HG03025 (cell line): ENCODE measurements around the gene SRRM2.

Experiments used
- ATAC-seq: cut with Tn5 transposase; IDR thresholded peaks from one replicate; pipeline ENCODE4 v1.9.1; 2021; ENCODE audit warnings: mild to moderate bottlenecking, moderate library complexity; ENCODE audit not compliant: unreplicated experiment, low FRiP score

SRRM2 gene

DNA sequence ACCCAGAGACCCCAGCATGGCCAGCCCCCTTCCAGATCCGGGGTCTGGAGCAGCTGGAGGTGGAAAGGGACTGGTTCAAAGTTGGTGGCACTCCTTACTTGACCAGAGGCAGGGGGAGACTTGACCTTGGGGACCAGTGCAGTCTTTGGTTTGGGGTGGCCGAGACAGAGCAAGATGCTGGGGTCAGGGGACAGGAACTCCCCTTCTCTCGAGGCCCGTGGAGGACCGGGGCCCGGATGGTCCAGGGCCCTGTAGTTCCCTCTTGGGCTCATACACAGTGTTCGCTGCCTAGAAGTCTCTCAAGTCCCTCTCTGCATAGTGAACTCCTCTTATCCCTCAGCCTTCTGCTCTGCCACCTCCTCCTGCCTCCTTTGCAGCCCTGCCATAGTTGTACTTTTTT, 35.5 kb downstream of the SRRM2 start:
- ATAC-seq: no peak

DNA sequence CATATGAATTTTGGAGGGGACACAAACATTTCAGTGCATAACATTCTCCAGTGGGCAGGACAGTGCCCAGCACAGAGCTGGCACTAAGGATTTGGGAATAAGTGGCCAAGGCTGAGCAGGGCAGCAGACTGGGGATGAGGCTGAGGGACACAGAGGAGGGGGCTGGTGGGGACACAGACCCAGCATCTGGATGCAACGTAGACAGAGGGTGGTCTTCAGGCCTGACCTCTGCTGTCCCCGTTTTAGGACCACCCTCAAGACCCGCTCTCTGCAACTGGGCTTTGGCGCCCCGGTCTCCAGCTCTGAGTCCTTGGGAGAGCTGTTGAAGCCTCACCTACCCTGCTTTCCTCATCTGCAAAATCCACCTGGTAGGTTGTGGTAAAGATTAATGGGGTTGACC, 38.2 kb downstream of the SRRM2 start:
- ATAC-seq: no peak

DNA sequence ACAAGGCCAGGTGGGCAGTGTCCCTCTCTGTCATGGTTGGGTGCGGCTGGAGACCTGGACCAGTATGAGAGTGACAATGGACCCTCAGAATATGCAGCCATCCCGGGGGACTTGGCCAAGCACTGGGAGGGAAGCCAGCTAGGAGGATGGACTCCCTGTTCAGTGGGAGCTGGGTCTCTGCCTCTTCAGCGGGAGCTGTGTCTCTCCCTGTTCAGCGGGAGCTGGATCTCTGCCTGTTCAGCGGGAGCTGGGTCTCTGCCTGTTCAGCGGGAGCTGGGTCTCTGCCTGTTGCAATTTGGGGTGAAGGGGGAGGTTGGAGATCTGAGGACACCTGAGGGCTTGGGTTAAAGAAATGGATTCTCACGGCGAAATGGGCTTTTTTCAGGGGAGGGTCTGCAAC, 38.7 kb downstream of the SRRM2 start:
- ATAC-seq: no peak

DNA sequence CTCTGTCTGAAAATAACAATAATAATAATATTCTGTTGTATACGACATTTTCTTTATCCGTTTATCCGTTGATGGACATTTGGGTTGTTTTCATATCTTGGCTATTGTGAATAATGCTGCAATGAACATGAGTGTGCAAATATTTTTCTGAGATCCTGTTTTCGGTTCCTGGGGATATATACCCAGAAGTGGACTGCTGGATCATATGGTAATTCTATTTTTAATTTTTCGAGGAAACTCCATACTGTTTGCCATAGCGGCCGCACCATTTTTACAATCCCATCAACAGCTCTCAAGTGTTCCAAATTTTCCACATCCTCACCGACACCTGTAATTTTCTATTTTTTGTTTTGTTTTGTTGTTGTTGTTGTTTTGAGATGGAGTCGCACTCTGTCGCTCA, 40.5 kb downstream of the SRRM2 start:
- no peak for ATAC-seq

DNA sequence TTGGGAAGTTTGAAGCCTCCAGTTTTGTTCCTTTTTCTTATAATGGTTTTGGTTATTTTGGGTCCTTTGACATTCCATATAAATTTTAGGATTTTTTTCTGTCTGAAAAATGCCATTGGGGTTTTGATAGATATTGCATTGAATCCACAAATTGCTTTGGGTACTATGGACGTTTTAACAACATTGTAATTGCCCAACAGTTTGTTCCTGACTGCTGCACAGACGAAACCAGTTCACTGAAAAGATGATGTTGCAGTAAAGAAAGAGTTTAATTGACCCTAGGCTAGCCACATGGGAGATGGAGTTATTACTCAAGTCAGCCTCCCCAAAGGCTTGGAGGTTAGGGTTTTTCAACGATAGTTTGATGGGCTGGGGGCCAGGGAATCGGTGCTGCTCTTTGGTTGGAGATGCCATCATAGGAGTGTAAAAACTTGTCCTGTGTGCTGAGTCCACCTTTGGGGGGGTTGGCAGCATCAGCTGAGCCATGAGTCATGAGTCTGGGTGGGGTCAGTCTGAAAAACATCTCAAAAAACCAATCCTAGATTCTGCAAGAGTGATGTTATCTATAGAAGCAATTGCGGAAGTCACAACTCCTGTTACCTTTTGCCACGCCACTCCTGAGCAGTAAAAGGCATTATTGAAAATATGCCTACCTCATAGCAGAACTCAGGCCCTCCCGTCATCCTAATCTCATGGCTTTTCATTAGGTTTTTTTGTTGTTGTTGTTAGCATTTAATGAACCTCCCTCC, 43.1 kb downstream of the SRRM2 start:
- no peak for ATAC-seq

DNA sequence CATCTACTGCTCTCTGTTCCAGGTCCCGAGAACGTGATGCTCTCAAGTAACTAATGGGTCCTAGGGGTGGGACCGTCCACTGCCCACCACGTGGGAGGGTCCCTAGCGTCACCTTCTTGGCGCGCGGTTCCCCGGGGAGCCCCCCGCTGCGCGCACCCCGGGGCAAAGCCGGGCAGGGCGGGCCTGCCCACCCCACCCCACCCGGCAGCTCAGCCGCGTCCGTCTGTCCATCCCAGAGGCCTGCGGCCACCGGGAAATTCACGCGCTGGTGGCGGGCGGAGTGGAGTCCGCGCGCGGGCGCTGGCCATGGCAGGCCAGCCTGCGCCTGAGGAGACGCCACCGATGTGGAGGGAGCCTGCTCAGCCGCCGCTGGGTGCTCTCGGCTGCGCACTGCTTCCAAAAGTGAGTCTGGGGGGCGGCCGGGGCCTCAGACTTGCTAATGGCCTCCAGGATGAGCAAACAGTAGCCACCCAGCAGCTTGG, 46.3 kb downstream of the SRRM2 start:
- no peak for ATAC-seq

DNA sequence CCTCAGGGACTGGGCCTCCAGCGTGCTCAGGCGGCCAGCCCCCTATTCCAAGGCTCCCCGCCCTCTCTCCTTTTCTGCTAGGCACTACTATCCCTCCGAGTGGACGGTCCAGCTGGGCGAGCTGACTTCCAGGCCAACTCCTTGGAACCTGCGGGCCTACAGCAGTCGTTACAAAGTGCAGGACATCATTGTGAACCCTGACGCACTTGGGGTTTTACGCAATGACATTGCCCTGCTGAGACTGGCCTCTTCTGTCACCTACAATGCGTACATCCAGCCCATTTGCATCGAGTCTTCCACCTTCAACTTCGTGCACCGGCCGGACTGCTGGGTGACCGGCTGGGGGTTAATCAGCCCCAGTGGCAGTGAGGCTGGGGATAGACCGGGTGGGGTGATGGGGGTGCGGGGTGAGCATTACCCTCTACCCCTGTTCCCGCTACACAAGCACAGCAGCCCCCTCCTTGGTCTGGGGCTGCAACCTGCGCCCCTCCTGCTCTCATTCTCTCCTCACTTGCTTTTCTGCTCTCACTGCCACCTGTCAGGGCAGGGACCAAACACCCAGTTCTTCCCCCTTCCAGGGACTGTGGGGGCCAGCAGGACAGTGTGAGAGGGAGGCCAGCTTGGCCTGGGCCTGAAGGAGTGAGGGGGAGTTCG, 46.9 kb downstream of the SRRM2 start:
- no peak for ATAC-seq

DNA sequence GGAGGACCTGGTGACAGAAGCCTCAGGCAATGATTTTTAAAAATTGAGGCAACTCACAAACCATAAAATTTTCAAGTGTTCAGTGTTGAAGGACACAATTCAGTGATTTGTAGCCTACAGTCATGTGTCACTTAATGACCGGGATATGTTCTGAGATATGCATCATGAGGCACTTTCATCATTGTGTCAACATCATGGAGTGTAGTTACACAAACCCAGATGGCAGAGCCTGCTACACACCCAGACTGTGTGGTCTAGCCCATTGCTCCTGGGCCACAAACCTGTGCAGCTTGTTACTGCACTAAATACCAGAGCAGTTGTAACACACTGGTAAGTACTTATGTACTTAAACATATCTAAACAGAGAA, 47.4 kb downstream of the SRRM2 start:
- ATAC-seq: no peak

DNA sequence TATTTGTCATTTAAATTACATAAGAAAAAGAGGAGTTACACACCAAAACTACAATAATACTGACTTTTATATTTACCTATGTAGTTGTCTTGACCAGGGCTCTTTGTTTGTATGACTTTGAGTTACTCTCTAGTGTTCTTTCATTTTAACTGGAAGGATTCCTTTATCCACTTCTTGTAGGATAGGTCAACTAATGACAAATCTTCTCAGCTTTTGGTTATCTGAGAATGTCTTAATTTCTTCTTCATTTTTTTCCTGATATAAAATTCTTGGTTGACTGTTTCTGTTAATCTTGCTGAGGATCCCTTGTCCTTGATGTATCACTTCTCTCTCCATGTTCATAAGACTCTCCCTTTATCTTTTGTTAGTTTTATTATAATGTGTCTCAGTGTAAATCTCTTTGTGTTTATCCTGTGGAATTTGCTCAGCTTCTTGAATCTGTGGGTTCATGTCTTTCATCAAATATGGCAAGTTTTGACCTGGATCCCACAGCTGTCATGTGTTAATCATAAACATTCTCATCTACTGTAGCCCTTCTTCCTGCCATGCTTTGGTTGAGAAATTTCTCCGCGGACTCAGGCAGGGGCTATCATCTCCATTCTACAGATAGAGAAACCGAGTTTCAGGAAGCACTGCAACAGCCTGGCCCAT, 51.2 kb downstream of the SRRM2 start:
- ATAC-seq: no peak

DNA sequence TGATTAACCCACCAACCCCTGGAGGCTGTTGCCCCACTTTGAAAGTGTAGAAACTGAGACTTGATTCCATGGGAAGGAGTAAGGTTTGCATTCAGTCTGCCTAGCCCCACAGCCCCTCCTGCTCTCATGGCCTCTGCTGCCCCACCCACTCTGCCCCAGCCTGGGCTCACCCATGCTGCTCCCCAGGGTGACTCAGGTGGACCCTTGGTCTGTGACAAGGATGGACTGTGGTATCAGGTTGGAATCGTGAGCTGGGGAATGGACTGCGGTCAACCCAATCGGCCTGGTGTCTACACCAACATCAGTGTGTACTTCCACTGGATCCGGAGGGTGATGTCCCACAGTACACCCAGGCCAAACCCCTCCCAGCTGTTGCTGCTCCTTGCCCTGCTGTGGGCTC, 52.3 kb downstream of the SRRM2 start:
- no peak for ATAC-seq

DNA sequence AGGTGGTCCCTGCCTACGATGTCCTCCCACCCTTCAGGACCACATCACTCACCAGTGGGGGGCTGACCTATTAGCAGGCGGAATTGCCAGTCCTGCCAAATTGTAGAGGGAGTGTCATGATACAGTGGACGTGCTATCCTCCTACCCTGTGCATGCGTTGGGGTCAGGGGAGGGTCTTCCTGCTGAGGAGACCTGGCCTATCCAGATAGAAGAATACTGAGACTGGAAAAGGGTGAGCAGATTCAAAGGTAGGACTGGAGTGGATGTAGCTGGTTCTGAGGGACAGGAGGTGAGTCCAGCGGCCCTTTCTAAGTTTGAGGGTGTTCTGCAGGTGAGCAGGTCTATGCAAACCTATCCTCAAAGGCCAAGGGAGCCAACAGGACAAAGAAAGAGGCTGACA, 53.8 kb downstream of the SRRM2 start:
- ATAC-seq: no peak

DNA sequence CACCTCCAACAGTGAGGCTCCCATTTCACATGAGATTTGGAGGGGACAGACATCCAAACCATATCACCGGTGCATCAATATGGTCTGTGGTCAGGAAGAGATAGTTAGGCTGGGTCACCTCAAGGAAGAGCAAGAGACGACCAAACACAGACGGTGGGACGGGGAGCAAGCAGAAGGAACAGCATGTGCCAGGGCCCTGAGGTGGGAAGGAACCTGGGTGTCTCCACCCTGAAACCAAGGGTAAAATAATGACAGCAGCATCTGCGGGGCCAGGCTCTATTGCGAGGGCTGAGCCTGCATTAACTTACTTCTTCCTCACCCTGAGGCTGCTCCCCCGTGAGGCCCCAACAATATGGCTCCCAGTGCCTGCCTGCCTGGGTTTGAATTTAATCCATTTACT, 55.7 kb downstream of the SRRM2 start:
- ATAC-seq: no peak

DNA sequence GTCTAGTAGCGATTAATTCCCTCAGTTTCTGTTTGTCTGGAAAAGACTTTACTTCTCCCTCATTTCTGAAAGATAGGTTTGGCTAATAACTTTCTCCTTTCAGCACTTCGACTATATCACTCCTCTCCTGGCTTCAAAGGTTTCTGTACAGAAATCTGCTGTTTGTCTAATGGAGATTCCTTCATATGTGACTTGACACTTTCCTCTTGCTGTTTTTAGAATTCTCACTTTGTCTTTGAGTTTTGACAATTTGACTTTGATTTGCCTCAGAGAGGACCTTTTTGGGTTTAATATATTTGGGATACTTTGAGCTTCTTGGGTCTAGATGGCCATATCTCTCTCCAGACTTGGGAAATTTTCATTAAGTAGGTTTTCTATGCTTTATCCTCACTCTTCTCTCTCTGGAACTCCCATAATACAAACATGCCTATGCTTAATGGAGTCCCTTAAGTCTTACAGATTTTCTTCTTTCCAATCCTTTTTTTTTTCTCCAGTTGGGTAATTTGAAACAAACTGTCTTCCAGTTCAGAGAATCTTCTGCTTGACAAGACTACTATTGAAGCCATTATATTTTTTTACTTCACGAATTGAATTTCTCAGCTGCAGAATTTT, 56.8 kb downstream of the SRRM2 start:
- no peak for ATAC-seq

DNA sequence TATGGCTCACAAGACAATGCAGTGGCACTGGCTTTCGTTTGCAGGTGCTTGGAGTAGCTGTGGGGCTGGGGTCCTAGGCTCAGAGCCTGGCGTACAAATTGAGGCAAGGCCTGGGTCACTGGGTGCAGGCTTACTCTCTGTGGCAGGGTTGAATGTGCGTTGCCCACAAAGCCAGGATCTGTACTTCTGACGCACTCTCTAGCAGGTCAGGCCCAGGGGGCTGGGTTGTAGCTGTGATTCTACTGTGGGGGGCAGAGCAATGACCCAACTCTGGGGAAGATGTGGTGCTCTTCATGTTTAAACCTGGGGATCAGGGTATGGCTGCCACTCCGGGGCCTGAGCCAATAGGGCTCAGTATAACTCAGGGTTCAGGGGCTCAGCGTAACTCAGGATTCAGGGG, 58.2 kb downstream of the SRRM2 start:
- no peak for ATAC-seq

DNA sequence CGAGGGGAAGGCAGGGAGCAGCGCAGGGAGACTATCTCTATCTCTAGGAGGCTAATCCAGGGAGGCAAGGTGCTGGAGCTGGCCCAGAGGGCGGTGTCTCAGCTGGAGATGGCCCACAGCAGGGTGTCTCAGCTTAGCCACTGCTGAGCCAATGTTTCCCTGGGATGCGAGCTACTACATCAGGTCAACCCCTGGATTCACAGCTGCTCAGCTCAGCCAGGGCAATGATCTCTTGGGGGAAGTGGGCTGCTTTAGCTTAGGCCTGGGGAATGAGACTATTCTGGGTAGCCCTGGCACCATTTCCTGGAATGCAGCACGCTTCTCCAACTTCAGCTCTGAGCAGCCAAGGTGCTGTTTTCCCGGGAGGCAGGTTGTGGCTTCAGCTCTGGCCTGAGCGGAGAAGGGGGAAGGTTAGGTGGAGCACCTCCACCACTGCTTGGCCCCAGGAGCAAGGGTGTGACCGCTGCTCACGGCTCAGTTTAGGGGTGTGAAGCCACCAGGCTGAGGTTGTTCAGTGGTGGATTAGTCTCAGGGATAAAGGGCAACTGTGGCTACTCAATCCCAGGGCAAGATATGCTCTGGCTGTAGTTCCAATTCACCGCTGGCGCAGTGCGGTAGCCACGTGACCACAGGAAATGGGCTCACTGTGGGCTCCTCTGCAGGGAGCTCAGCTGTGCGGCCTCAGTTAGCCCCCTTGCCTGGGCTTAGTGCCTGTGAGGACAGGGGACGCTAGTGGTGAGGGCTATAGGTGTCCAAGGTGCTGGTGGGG, 59.4 kb downstream of the SRRM2 start:
- ATAC-seq: no peak

DNA sequence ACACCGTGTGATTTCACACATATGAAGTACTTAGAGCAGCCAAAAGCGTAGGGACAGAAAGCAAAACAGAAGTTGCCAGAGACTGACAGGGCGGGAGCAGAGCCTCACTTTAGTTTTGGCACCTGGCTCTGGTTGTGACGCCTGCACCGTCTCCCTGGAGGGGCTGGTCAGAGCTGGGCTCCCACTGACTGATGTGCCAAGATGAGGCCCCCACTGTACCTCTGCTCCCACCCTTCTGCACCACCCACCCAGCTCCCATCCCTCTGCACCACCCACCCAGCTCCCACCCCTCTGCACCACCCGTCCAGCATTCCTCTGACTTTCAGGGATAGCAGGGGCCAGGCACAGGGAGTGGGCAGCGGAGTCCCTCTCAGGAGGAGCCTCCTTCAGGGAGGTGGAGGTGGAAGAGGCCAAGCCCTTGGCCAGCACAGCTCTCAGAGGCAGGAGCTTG, 61.4 kb downstream of the SRRM2 start:
- ATAC-seq: no peak

DNA sequence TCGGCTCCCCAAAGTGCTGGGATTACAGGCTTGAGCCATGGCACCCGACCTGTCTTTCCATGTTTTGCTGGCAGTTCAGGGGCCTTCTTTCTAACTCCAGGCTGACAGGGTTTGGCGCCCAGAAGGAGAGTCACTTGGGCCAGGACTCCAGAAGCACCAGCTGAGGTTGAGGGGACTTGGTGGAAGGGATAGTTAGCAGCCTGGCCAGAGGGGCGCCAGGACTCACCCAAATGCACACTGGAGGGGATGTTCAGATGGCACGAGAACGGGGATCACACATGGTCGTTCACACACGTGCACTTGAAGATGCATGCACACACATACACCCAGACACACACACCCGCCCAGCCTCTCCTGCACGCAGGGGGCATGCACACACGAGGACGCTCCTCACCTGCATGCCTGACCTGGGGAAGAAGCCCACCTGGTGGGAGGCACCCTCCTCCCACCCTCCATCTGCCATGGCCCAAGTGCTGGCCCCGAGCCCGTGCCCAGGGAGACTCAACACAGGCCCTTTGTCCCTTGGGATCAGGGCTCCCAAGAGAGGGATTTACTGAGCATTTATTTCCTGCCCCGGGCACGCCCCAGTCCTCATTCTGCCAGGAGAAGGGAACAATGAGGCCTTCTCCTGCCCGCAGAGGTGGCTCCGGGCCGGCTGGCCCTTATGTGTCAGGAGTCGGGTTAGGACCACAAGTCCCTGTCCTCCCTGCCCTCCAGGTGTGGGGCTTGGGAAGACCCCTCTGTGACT, 62.3 kb downstream of the SRRM2 start:
- ATAC-seq: no peak

DNA sequence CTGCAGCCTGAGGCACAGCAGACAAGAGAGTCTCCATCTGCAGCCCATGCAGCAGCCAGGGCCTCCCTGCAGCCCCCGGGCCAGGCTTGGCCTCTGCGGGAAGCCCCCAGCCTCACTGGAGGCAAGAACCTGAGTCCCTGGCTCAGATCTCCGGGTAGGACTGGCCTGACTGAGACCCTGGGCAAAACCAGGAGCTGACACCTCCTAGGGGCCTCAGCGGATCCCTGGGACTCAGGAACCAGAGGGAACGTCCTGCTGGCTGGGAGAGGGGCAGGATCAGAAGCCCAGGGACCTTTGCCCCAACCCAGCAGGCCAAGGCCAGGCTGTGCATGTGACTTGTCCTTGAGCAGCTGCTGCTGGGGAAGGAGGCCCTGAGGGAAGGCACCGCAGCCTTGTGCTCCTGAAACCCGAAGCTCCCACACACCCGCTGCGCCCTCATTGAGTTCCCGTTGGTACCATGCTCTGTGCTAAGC, 62.9 kb downstream of the SRRM2 start:
- no peak for ATAC-seq

DNA sequence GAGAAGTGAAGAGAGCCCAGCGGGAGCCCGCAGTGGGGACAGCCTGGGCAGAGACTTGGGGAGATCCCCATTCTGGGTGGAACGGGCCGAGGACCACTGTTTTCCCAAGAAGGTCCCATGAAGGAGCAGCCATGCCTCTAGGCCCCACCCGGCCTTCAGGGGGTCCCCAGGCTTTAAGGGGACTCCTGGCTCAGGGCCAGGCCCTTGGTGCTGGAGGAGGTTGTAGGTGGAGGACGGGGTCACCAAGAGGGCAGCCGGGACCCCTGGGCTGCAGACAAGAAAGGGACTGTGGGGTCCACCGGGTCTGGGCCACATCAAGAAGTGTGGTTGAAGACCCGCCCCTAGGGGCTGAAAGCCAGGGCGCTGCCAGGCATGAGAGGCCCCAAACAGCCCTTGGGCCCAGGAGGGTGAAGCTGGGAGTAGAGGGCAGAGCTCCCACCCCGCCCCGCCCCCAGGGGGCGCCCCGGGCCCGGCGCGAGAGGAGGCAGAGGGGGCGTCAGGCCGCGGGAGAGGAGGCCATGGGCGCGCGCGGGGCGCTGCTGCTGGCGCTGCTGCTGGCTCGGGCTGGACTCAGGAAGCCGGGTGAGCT, 64.4 kb downstream of the SRRM2 start, which contains the start of gene PRSS21:
TSS of gene PRSS21 (plus strand) at position 487 of the 589 bp plus-strand sequence. CDS start at position 519, 32 bp downstream.
- ATAC-seq: no peak
